ENCODE results near the gene DGCR6.
"Not testable (repeated sequence)": the region's sequence is repeated elsewhere in the genome, so short reads cannot be mapped to it uniquely, and the experiment has no call there.

DNA sequence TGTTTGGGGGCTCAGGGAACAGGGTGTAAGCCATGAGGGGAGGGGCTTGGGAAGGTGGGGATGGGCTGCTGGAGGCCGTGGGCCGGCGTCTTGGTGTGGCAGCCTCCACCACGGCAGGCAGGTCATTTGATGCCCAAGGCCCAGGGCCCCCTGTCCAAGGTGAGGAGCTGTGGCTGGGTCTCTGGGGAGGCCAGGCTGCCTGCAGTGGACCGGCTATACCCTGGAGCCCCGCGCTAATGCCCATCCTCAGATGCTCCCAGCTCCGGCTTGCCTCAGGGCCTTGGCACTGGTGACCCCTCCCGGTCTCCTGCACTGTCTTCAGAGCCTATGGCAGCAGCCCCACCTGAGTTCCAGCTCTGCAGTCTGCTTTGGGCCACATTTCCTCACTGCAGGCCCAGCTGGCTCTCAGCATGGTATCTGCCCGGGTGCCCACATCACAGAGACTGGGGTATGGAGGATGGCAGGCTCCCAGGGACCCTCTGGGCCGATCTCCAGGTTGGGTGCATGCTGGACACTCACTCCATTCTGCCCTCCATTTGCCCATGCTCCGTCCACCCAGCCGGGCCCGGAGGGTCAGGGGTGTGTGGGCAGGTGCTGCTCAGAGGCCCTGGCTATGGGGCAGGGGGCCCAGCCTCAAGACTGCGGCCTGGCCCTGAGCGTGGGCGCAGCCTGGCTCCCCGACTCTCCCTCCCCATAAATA is 51.7 kb downstream of the DGCR6 start:
- TF ChIP-seq, protein P1, sequence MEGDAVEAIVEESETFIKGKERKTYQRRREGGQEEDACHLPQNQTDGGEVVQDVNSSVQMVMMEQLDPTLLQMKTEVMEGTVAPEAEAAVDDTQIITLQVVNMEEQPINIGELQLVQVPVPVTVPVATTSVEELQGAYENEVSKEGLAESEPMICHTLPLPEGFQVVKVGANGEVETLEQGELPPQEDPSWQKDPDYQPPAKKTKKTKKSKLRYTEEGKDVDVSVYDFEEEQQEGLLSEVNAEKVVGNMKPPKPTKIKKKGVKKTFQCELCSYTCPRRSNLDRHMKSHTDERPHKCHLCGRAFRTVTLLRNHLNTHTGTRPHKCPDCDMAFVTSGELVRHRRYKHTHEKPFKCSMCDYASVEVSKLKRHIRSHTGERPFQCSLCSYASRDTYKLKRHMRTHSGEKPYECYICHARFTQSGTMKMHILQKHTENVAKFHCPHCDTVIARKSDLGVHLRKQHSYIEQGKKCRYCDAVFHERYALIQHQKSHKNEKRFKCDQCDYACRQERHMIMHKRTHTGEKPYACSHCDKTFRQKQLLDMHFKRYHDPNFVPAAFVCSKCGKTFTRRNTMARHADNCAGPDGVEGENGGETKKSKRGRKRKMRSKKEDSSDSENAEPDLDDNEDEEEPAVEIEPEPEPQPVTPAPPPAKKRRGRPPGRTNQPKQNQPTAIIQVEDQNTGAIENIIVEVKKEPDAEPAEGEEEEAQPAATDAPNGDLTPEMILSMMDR (conservative IDR thresholded peaks at IDR 0.05): not testable (repeated sequence)
- TF ChIP-seq ZFX (IDR thresholded peaks at IDR 0.05): not testable (repeated sequence)

Measured in C4-2B (cell line).